ENCODE measurements around the gene FPR2.
"Not testable (repeated sequence)": the region's sequence is repeated elsewhere in the genome, so short reads cannot be mapped to it uniquely, and the experiment has no call there.

The FPR2 gene

DNA sequence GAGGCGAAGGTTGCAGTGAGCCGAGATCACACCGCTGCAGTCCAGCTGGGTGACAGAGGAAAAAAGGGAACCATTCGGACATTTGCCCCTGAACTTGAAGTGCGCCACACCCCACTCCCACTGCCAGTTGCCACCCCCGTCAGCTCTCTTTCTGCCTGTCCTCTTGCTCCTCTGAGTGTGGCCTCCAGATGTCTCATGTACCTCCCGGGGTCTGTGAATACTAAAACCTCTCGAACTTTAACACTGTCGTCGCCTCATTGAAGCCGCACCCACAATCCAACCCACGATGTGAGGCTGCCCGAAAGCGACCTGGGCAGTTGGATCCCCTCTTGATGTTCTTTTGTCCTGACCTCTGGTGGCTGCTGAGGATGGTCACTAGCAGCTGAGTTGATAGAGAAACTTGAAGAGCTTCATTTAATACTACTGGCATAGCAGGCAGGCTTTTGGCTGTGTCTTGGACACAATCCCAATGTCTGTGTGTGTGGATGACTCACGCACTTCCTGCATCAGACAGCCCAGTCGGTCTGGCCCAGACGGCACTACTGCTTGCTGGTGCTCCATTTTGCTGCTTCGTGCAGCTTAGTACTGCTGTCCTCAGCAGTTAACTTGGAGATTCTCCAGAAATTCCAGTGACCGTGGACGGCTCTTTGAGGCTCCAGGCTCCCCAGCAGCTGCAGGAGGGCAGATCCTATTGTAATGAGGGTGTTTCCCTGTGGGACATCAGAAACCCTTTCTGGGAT, 38.2 kb downstream of the FPR2 start:
- TF ChIP-seq, protein P1, sequence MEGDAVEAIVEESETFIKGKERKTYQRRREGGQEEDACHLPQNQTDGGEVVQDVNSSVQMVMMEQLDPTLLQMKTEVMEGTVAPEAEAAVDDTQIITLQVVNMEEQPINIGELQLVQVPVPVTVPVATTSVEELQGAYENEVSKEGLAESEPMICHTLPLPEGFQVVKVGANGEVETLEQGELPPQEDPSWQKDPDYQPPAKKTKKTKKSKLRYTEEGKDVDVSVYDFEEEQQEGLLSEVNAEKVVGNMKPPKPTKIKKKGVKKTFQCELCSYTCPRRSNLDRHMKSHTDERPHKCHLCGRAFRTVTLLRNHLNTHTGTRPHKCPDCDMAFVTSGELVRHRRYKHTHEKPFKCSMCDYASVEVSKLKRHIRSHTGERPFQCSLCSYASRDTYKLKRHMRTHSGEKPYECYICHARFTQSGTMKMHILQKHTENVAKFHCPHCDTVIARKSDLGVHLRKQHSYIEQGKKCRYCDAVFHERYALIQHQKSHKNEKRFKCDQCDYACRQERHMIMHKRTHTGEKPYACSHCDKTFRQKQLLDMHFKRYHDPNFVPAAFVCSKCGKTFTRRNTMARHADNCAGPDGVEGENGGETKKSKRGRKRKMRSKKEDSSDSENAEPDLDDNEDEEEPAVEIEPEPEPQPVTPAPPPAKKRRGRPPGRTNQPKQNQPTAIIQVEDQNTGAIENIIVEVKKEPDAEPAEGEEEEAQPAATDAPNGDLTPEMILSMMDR (IDR thresholded peaks at IDR 0.05; ENCODE audit: borderline replicate concordance, insufficient read depth, low read depth, low read length) = no peak
- no peak overlapping the region for H3K4me3 ChIP-seq (ENCODE audit: low read depth, low read length)

- TF ChIP-seq, protein P1 (IDR thresholded peaks at IDR 0.05; ENCODE audit: borderline replicate concordance, insufficient read depth, low read depth, low read length) = no peak
- no peak overlapping the region for H3K4me3 ChIP-seq (ENCODE audit: low read depth, low read length)
Observed at GRCh38 chr19:51799774-51800472, 38.9 kb downstream of the FPR2 start.

GRCh38 chr19:51800473-51801244, 39.7 kb downstream of the FPR2 start:
- H3K4me3 ChIP-seq (ENCODE audit: low read depth, low read length) = no peak overlapping the region
- TF ChIP-seq, protein P1 (IDR thresholded peaks at IDR 0.05; ENCODE audit: borderline replicate concordance, insufficient read depth, low read depth, low read length) = no peak

- H3K4me3 ChIP-seq (ENCODE audit: low read depth, low read length) = no peak overlapping the region
- TF ChIP-seq, protein P1 (IDR thresholded peaks at IDR 0.05; ENCODE audit: borderline replicate concordance, insufficient read depth, low read depth, low read length) = no peak
Observed at GRCh38 chr19:51802775-51803174, 41.8 kb downstream of the FPR2 start.

GRCh38 chr19:51803519-51803918, 42.5 kb downstream of the FPR2 start:
- no peak overlapping the region for H3K4me3 ChIP-seq (ENCODE audit: low read depth, low read length)
- TF ChIP-seq, protein P1 (IDR thresholded peaks at IDR 0.05; ENCODE audit: borderline replicate concordance, insufficient read depth, low read depth, low read length) = no peak

GRCh38 chr19:51803967-51804366, 43.0 kb downstream of the FPR2 start:
- H3K4me3 ChIP-seq (ENCODE audit: low read depth, low read length) = no peak overlapping the region
- TF ChIP-seq, protein P1 (IDR thresholded peaks at IDR 0.05; ENCODE audit: borderline replicate concordance, insufficient read depth, low read depth, low read length) = no peak

DNA sequence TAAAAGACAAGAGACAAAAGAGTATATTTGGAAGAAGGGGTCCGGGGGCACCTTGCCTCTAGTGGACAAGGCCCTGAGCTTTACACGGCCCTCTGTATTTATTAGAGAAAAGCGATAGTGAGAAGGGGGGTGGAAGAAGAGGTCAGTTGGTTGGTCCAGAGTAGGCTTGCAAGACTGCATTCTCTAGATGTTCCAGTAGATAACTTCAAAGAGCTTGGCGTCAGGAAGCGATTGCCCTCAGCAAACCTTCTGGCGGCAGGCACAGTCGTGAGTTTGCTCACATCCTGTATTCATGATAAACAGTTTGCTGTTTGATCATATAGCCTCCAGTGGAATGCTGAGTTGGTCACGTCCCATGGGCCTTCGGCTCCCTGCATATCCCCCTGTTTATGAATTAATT, 43.8 kb downstream of the FPR2 start:
- H3K4me3 ChIP-seq (ENCODE audit: low read depth, low read length) = not testable (repeated sequence)

DNA sequence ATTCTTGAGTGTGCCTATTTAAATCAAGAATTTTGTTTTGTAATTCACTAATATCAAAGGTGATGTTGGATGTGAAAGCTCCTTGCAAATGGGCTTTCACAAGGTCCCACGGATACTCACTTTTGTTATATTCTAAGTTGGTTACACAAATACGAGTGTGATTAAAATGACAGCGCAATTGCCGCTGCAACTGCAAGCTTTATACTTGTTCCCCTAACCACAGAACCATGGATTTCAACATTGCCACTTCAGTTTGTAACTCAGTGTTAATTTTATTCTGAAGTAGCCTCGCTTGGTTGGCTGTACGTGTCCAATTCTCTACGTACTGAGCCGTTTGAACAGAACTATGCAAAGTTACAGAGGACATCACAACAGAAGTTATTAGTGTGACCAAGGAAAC, 44.4 kb downstream of the FPR2 start:
- not testable (repeated sequence) for H3K4me3 ChIP-seq (ENCODE audit: low read depth, low read length)

GRCh38 chr19:51806571-51806970, 45.6 kb downstream of the FPR2 start:
- not testable (repeated sequence) for H3K4me3 ChIP-seq (ENCODE audit: low read depth, low read length)
